Activated CD4-positive, alpha-beta T cell treated with anti-CD3 and anti-CD28 coated beads for 36 hours (primary cell): ENCODE measurements around the gene ANGPTL1. TPM values are rescaled to one million over a fixed set of nuclear protein-coding genes. Genes with fewer than 3 reads are reported as not detected.

Experiments
- ATAC-seq: fragments of 200-7000 bp; cut with Tn5 transposase; one replicate; pipeline ENCODE4 v1.10.0; 2021; ENCODE audit warnings: mild to moderate bottlenecking, moderate library complexity
- CTCF ChIA-PET: fragments of 350-600 bp; sonication (Branson Sonifier 250); formaldehyde crosslinking; loops from one replicate; lab custom pipeline; 2021; ENCODE audit warnings: antibody characterized with exemption; lab: Charles Lee
- POLR2A ChIA-PET: fragments of 350-600 bp; sonication (Branson Sonifier 250); formaldehyde crosslinking; loops from one replicate; lab custom pipeline; 2021; ENCODE audit warnings: antibody characterized with exemption, inconsistent platforms; lab: Charles Lee
- DNase-seq: peaks from one replicate; pipeline ENCODE4 v3.0.0-alpha.2; 2020
- H3K27ac Mint-ChIP-seq: one replicate; pipeline ENCODE4 v1.8.0; 2021; ENCODE audit warnings: mixed read lengths
- H3K27me3 Mint-ChIP-seq: one replicate; pipeline ENCODE4 v1.8.0; 2021; ENCODE audit warnings: mixed read lengths
- H3K36me3 Mint-ChIP-seq: one replicate; pipeline ENCODE4 v1.8.0; 2021; ENCODE audit warnings: low read depth, mixed read lengths
- H3K4me1 Mint-ChIP-seq: one replicate; pipeline ENCODE4 v1.8.0; 2021; ENCODE audit warnings: mixed read lengths
- H3K4me3 Mint-ChIP-seq: one replicate; pipeline ENCODE4 v1.8.0; 2021; ENCODE audit warnings: mild to moderate bottlenecking, moderate library complexity, mixed read lengths
- H3K9me3 Mint-ChIP-seq: one replicate; pipeline ENCODE4 v1.8.0; 2021; ENCODE audit warnings: low read depth, mixed read lengths
- intact Hi-C, 2 experiments: fragments of 100-400 bp; cut with DNase I in 1 of 2; cut with micrococcal nuclease in 1 of 2; formaldehyde crosslinking; loops; one replicate each; pipeline versions ENCODE4 v1.14.2 to v1.15.1; 2022 to 2024; cut with DNase I, micrococcal nuclease
- total RNA-seq, 2 experiments: library from RNA; stranded (reverse); gene quantifications; one replicate each; pipeline ENCODE4 v1.2.3, GENCODE V29; 2021

The ANGPTL1 gene, protein sequence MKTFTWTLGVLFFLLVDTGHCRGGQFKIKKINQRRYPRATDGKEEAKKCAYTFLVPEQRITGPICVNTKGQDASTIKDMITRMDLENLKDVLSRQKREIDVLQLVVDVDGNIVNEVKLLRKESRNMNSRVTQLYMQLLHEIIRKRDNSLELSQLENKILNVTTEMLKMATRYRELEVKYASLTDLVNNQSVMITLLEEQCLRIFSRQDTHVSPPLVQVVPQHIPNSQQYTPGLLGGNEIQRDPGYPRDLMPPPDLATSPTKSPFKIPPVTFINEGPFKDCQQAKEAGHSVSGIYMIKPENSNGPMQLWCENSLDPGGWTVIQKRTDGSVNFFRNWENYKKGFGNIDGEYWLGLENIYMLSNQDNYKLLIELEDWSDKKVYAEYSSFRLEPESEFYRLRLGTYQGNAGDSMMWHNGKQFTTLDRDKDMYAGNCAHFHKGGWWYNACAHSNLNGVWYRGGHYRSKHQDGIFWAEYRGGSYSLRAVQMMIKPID
- total RNA-seq: not detected

DNA sequence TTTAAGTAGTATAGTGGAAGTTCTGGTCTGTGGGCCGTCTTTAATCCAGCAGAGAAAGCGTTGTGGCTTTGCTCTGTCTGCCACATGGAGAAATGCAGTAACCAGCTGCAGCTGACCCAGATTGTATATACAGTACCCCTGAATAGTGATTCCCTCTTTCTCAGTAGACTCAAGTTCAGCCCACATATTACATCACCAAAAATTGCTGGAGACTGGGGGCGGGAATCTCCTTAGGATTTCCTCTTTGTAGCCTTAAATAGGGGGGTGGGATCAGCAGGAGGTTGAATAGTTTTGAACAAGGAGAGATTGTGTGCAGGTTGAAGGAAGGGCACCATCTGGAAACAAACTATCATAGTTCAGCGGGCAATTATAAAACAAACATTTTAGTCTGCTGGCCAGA, at the start of gene ANGPTL1:
Gene ANGPTL1 (minus strand): TSS at position 134 of the 400 bp plus-strand sequence. CDS start 5,301 bp downstream, outside the sequence.
- intact Hi-C loops: no loop called here
- CTCF ChIA-PET: interaction anchor here (0.7 kb wide), 1 partner anchor 132 kb away, joined by 3 read pairs; no protein-coding TSS in a partner anchor
- DNase-seq (no peak), ATAC-seq (no peak)
- Mint-ChIP-seq H3K27me3 (no peaks in the 10 kb centered on the region), H3K9me3 (no peaks in the 10 kb centered on the region), H3K4me1 (peaks cover 7% of the 10 kb centered on the region), H3K27ac (no peak within 1 kb of the TSS), H3K4me3 (no peak within 1 kb of the TSS), H3K36me3 (no peaks in the 10 kb centered on the region)
- POLR2A ChIA-PET: interaction anchor here (0.7 kb wide), 1 partner anchor 38 kb away, joined by 4 read pairs; no protein-coding TSS in a partner anchor

DNA sequence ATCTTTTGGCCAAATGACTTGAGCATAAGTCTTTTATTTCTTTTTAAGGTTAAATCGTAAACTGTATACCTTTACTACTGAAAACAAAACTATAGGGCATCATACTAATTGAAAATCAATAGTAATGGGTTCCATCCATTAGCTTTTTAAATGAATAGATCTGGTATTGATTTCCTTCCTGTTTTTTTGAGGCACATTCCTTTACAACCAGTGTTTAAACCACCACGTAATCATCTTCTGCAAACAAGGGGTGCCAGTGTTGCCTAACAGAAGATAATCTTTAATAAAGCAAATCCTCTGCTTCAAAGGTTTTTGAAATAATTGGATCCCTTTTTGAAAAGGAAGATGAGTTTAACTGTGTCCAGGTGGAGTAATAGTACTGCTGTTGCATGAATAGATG, 48.7 kb upstream of the ANGPTL1 start:
- Mint-ChIP-seq H3K36me3 (peaks cover 7% of the 10 kb centered on the region), H3K4me3 (no peak overlapping the region), H3K9me3 (peaks cover 7% of the 10 kb centered on the region), H3K27me3 (no peaks in the 10 kb centered on the region), H3K27ac (no peak overlapping the region), H3K4me1 (no peaks in the 10 kb centered on the region)
- POLR2A ChIA-PET: no interaction called here
- CTCF ChIA-PET: interaction anchor here (0.6 kb wide), 1 partner anchor 27 kb away, joined by 4 read pairs; no protein-coding TSS in a partner anchor
- ATAC-seq (no peak), DNase-seq (no peak)
- intact Hi-C loops: no loop called here

DNA sequence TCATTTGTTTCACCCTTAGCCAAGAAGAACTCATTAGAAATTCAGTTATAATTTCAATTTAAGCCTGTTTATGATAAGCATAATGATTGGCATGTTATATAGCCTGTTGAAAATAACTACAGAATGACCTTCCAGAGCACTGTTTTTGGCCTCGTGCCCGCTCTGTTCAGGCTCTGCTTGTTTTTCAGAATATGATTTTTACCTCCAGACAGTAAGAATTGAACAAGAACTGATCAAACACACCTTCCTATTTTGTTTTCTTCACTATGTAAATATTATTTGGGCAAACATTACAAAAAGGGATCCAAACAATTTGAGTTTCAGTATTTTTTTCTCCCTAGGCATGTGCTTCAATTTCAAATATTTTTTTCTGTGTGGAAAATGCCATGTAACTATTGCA, 48.1 kb upstream of the ANGPTL1 start:
- H3K4me3 Mint-ChIP-seq: no peak overlapping the region
- intact Hi-C loops: no loop called here
- POLR2A ChIA-PET: no interaction called here
- H3K9me3 Mint-ChIP-seq: peaks cover 4% of the 10 kb centered on the region
- no peaks in the 10 kb centered on the region for H3K27me3 Mint-ChIP-seq
- no peak overlapping the region for H3K27ac Mint-ChIP-seq
- DNase-seq (no peak), ATAC-seq (no peak)
- peaks cover 11% of the 10 kb centered on the region for H3K36me3 Mint-ChIP-seq
- H3K4me1 Mint-ChIP-seq: no peaks in the 10 kb centered on the region
- CTCF ChIA-PET: no interaction called here

DNA sequence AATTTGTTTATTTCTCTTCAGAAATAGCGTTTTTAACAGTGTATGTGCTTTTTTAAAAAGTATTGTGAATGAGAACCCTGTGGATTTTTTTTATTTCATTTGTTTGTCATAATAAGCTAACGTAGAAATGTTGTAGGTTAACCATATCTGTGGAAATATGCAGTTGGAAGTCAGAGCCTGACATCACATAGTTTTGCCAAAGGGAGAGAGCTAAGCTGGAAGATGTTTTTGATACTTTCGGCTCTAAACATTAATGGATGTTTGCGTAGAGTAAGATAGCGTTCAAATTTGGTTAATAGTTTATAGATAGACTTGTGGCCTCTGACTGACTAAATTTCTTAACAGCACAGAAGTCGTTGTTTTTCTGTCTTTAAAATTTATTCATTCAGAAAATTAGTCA, 47.4 kb upstream of the ANGPTL1 start:
- ChIA-PET POLR2A (no interaction called here), CTCF (no interaction called here)

DNA sequence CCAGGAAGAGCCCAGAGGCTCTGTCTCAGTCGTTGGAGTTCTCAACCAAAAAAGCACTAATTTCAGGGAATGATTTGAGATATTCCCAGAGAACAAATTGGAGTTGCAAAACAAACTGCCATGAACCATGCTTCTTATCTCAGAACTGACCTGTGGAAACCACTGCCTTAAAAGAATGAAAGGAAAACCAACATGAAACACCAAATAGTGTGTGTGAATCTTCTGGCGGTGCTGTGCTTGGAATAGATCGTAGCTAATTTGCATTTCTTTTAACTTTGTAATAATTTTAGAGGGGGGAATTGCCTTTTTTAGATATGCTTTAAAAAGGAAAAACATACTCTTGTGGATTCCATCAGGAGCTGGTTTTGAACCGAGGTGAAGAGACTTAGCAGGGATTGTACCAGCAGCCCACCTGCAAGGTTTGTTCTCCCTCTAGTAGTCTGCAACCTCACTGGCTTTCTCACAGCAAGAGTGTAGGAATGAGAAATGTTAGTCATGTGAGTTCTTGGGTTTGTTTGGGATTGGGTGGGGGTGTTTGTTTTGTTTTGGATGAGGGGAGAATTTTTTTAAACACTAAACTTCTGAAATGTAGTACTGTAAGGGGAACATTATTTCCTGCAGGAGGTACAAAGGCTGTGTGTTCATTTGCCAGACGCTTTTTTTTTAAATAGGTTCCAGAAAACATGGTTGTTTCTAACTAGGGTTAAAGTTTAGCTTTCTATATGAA, 45.7 kb upstream of the ANGPTL1 start:
- POLR2A ChIA-PET: no interaction called here
- Mint-ChIP-seq H3K27ac (no peak overlapping the region), H3K4me1 (no peaks in the 10 kb centered on the region), H3K36me3 (peaks cover 15% of the 10 kb centered on the region), H3K4me3 (no peak overlapping the region), H3K9me3 (no peaks in the 10 kb centered on the region), H3K27me3 (no peaks in the 10 kb centered on the region)
- intact Hi-C loops: no loop called here
- CTCF ChIA-PET: no interaction called here
- no peak for DNase-seq
- no peak for ATAC-seq

More for the DNA sequence above, 47.4 kb upstream of the ANGPTL1 start:
- Mint-ChIP-seq H3K36me3 (peaks cover 11% of the 10 kb centered on the region), H3K4me3 (no peak overlapping the region), H3K27ac (no peak overlapping the region), H3K9me3 (no peaks in the 10 kb centered on the region), H3K27me3 (no peaks in the 10 kb centered on the region), H3K4me1 (no peaks in the 10 kb centered on the region)
- intact Hi-C loops: no loop called here
- ATAC-seq (no peak), DNase-seq (no peak)

DNA sequence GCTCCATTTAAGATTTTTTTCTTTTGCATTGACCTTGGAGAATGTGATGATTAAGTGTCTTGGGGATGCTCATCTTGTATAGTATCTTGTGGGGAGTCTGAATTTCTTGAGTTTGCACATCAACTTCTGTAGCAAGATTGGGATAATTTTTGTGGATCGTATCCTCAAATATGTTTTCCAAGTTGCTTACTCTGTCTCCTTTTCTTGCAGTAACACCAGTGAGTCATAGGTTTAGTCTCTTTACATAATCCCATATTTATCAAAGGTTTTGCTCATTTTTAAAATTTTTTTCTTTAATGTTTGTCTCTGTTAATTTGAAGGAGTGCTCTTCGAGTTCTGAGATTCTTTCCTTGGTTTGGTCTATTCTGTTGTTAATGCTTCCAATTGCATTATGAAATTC, 41.7 kb upstream of the ANGPTL1 start:
- ATAC-seq (no peak), DNase-seq (no peak)
- no peaks in the 10 kb centered on the region for H3K4me1 Mint-ChIP-seq

DNA sequence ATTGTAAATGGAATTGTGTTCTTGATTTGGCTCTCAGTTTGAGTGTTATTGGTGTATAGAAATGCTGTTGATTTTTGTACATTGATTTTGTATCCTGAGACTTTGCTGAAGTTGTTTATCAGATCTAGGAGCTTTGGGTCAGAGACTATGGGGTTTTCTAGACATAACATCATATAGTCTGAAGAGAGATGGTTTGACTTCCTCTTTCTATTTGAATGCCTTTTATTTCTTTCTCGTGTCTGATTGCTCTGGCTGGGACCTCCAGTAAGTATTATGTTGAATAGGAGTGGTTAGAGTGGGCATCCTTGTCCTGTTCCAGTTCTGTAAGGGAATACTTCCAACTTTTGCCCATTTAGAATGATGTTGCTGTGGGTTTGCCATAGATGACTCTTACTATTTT, 39.1 kb upstream of the ANGPTL1 start:
- intact Hi-C loops: no loop called here
- DNase-seq (no peak), ATAC-seq (no peak)
- Mint-ChIP-seq H3K9me3 (no peaks in the 10 kb centered on the region), H3K36me3 (peaks cover 19% of the 10 kb centered on the region), H3K4me3 (no peak overlapping the region), H3K27ac (no peak overlapping the region), H3K27me3 (no peaks in the 10 kb centered on the region), H3K4me1 (no peaks in the 10 kb centered on the region)
- ChIA-PET POLR2A (no interaction called here), CTCF (no interaction called here)

More for the DNA sequence above, 41.7 kb upstream of the ANGPTL1 start:
- peaks cover 23% of the 10 kb centered on the region for H3K36me3 Mint-ChIP-seq
- CTCF ChIA-PET: no interaction called here
- intact Hi-C loops: no loop called here
- no peak overlapping the region for H3K27ac Mint-ChIP-seq
- no peak overlapping the region for H3K4me3 Mint-ChIP-seq
- POLR2A ChIA-PET: no interaction called here
- H3K27me3 Mint-ChIP-seq: no peaks in the 10 kb centered on the region
- no peaks in the 10 kb centered on the region for H3K9me3 Mint-ChIP-seq

DNA sequence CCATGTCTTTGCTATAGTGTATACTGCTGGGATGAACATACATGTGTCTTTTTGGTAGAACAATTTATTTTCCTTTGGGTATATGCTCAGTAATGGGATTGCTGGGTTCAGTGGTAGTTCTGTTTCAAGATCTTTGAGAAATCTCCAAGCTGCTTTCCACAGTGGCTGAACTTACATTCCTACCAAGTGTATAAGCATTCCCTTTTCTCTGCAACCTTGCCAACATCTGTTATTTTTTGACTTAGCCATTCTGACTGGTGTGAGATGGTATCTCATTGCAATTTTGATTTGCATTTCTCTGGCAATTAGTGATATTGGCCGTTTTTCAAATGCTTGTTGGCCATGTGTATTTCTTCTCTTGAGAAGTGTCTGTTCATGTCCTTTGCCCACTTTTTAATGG, 37.5 kb upstream of the ANGPTL1 start:
- DNase-seq (no peak), ATAC-seq (no peak)
- no peaks in the 10 kb centered on the region for H3K4me1 Mint-ChIP-seq
- intact Hi-C loops: no loop called here
- H3K4me3 Mint-ChIP-seq: no peak overlapping the region
- H3K9me3 Mint-ChIP-seq: no peaks in the 10 kb centered on the region
- POLR2A ChIA-PET: no interaction called here
- H3K27ac Mint-ChIP-seq: no peak overlapping the region
- H3K27me3 Mint-ChIP-seq: no peaks in the 10 kb centered on the region
- H3K36me3 Mint-ChIP-seq: peaks cover 16% of the 10 kb centered on the region
- CTCF ChIA-PET: no interaction called here

DNA sequence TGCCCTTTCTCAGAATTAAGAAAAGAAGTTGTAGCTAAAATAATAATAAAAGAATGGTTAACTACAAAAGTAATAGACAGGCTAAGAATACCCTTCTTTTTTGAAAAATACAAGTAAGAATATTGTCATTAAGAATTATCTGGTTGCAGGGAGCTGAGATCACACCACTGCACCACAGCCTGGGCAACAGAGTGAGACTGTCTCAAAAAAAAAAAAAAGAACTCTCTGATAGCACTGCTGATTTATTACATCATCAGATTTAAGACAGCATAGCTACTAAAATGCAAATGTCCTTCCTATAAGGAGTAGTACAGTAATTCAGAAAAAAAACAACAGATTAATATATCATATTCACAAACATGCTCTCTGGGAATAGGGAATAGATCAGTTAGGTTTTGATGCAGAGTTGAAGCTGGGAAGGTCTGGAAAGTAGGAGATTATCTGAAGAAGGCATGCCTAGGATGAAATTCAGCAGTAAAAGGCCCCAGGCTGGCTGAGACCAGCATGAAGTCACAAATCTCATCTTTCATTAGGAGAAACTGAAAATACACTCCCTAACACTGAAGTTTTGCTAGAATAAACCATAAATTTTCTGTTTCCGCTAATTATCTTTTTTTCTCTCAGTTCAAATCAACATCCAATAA, 30.7 kb upstream of the ANGPTL1 start:
- no peak overlapping the region for H3K27ac Mint-ChIP-seq
- POLR2A ChIA-PET: no interaction called here
- DNase-seq (no peak), ATAC-seq (no peak)
- no peak overlapping the region for H3K4me3 Mint-ChIP-seq
- H3K36me3 Mint-ChIP-seq: peaks cover 10% of the 10 kb centered on the region
- intact Hi-C loops: no loop called here
- CTCF ChIA-PET: interaction anchor here (1.0 kb wide), 1 partner anchor 102 kb away, joined by 4 read pairs; no protein-coding TSS in a partner anchor
- H3K4me1 Mint-ChIP-seq: no peaks in the 10 kb centered on the region
- H3K9me3 Mint-ChIP-seq: no peaks in the 10 kb centered on the region
- H3K27me3 Mint-ChIP-seq: no peaks in the 10 kb centered on the region

DNA sequence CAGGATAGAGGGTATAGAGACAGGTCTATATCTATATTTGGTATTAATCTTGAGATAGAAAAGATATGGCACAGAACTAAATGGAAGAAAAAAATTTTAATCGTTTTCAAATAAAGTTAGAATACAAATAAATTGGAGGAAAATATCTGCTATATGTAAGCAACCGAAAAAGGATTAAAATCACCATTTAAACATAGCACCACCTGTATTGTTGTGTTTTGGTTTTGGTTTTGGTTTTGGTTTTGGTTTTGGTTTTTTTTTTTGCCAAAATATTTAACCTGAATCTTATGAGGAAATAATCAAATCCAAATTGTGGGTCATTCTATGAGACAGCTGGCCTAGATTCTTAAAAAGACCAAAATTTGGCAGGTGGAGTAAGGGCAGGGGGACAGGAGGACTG, 28.5 kb upstream of the ANGPTL1 start:
- no peaks in the 10 kb centered on the region for H3K27me3 Mint-ChIP-seq
- DNase-seq (no peak), ATAC-seq (no peak)
- CTCF ChIA-PET: no interaction called here
- H3K27ac Mint-ChIP-seq: no peak overlapping the region
- no peak overlapping the region for H3K4me3 Mint-ChIP-seq
- intact Hi-C loops: no loop called here
- peaks cover 17% of the 10 kb centered on the region for H3K36me3 Mint-ChIP-seq
- POLR2A ChIA-PET: no interaction called here
- H3K4me1 Mint-ChIP-seq: no peaks in the 10 kb centered on the region
- H3K9me3 Mint-ChIP-seq: peaks cover 7% of the 10 kb centered on the region

DNA sequence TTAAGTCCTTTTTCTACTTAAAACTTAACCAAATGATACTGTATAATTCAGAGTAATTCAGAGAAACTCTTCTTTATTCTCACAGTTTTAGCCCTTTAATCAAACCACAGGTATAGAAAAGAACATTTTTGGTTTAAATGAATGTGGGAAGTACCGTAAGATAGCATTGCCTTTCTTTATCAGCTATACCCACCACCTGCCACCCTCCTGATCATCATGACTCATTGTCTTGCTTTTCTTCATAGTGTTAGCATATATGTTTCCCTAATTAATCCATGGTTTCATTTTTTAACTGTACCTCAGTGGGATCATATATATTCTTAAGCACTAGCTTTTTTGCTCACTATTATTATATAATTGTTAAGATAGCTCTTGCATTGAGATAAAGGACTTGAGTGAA, 27.5 kb upstream of the ANGPTL1 start:
- no peaks in the 10 kb centered on the region for H3K4me1 Mint-ChIP-seq
- no peak for DNase-seq
- H3K27ac Mint-ChIP-seq: no peak overlapping the region
- CTCF ChIA-PET: no interaction called here
- no peak for ATAC-seq
- intact Hi-C loops: no loop called here
- POLR2A ChIA-PET: no interaction called here
- peaks cover 7% of the 10 kb centered on the region for H3K9me3 Mint-ChIP-seq
- H3K36me3 Mint-ChIP-seq: peaks cover 22% of the 10 kb centered on the region
- H3K4me3 Mint-ChIP-seq: no peak overlapping the region
- no peaks in the 10 kb centered on the region for H3K27me3 Mint-ChIP-seq
